Lung (tissue), 12 donors: ENCODE measurements around the gene KIF18B. TPM values are rescaled to one million over a fixed set of nuclear protein-coding genes. Genes with fewer than 3 reads are reported as not detected.

Experiments used
- ATAC-seq: fragments of 200-7000 bp; cut with Tn5 transposase; one replicate; pipeline ENCODE4 v1.9.1; 2020; ENCODE audit warnings: moderate number of reproducible peaks; ENCODE audit not compliant: insufficient read depth, low FRiP score
- DNase-seq, 3 donors: peaks; one replicate each; pipeline ENCODE4 v3.0.0-alpha.2; 2013 to 2017
- H3K27ac ChIP-seq, 2 donors: one replicate each; pipeline ENCODE4 v1.5.1; 2013; ENCODE audit warnings: mild to moderate bottlenecking in 2 of 2, moderate library complexity in 2 of 2, control low read depth in 1 of 2, inconsistent platforms in 1 of 2, low read depth in 1 of 2, low read length in 1 of 2
- H3K27me3 ChIP-seq, 3 donors: one replicate each; pipeline ENCODE4 v1.5.1; 2013; ENCODE audit warnings: low read length in 2 of 3; ENCODE audit not compliant: control insufficient read depth in 3 of 3, insufficient read depth in 3 of 3
- H3K36me3 ChIP-seq, 4 donors: one replicate each; pipeline ENCODE4 v1.5.1; 2013; ENCODE audit warnings: low read length in 4 of 4, mild to moderate bottlenecking in 1 of 4, moderate library complexity in 1 of 4; ENCODE audit not compliant: control insufficient read depth in 4 of 4, insufficient read depth in 4 of 4
- H3K4me1 ChIP-seq, 5 donors: one replicate each; pipeline ENCODE4 v1.5.1; 2013; ENCODE audit warnings: low read length in 5 of 5, mild to moderate bottlenecking in 2 of 5, moderate library complexity in 1 of 5; ENCODE audit not compliant: control insufficient read depth in 5 of 5, insufficient read depth in 5 of 5
- H3K4me3 ChIP-seq: one replicate; pipeline ENCODE4 v1.5.1; 2013; ENCODE audit warnings: mild to moderate bottlenecking, control low read depth, moderate library complexity
- H3K9ac ChIP-seq, 2 donors: one replicate each; pipeline ENCODE4 v1.5.1; 2013; ENCODE audit warnings: low read length in 2 of 2, control low read depth in 1 of 2; ENCODE audit not compliant: insufficient read depth in 1 of 2
- H3K9me3 ChIP-seq, 4 donors: one replicate each; pipeline ENCODE4 v1.5.1; 2013; ENCODE audit warnings: low read length in 3 of 4, mild to moderate bottlenecking in 1 of 4, moderate library complexity in 1 of 4; ENCODE audit not compliant: control insufficient read depth in 4 of 4, insufficient read depth in 3 of 4
- WGBS, 2 donors: extraction: QIAGEN DNeasy Blood & Tissue Kit; methylation state at CpG; one replicate each; pipeline ENCODE4 v1.1.7; 2013; 5-methylcytosine and 5-hydroxymethylcytosine counted together
- polyA plus RNA-seq, 2 donors: library from polyadenylated mRNA; stranded (reverse); fragments of 200-250 nt; gene quantifications; one replicate each; pipeline ENCODE4 v1.2.1, GENCODE V29; 2013
- total RNA-seq, 2 donors: library from RNA; depleted of rRNA in 1 of 2; stranded (reverse); fragments of >200 nt in 1 of 2; gene quantifications; one replicate each; pipeline ENCODE4 v1.2.1, GENCODE V29; 2014 to 2021
- TF ChIP-seq, protein P1 (sequence below): IDR thresholded peaks from 2 replicates; pipeline ENCODE4 v1.5.1; 2012; ENCODE audit warnings: mild to moderate bottlenecking; ENCODE audit errors: control extremely low read depth, extremely low read depth
- donor health status: control.
- donor health status: control.
- donor health status: Bipolar disorder and iron deficiency.
- donor health status: healthy.
- donor health status: DM: yes; HTN: yes; CAD: no.

The KIF18B gene
- total and polyA plus RNA-seq, 4 donors = 0.70 to 1.4 (median 0.83) TPM

DNA sequence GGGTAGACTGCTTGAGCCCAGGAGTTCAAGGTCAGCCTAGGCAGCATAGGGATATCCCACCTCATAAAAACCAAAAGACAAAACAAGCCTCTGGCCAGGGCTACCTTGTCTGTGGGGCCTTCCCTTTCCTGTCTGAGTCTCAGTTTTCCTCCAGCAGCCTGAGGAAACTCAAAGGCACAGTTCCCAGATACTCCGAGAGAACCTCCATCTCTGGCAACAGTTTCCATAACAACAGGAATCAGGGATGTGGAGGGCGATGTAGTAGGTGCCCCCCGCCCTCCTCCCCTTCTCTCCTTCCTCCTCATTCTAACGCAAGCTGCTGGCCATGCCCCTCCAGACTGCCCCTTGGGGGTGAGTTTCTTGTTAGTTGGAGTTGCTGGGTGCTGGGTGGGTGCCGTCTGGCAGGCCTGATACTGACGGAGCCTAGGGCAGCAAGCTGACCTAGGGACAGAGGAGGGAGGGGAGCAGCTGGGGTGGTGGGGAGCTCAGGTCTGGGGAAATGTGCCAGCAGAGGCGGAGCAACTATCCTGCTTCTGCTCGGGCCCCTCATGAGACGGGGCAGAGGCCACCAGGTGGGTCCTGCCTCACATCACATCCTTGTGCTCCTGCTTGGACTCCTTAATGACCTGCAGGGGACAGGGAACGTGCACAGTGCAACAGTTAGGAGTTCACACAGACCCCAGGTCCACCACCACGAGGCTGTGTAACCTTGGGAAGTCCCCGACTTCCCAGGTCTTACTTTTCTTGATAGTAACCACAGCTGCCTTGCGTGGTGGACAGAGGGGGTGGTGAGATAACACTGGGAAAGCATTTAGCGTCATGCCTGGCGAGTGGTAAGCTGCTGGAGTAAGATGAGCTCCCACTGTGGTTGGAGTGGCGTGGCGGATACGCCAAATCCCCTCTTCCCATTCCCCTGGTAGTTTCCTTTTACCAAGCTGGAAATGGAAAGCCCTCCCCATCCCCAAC, 40.5 kb downstream of the KIF18B start:
- peaks cover 0 to 12% (median 9%) of the 10 kb centered on the region in 3 donors for H3K27me3 ChIP-seq
- ATAC-seq (no peak), DNase-seq (no peak)
- H3K4me3 ChIP-seq = no peak overlapping the region
- no peak overlapping the region for H3K27ac ChIP-seq
- H3K9ac ChIP-seq = no peak overlapping the region
- 64 to 75% methylated on average over 18 of the region's 18 CpGs for WGBS, 2 donors
- TF ChIP-seq, protein P1, sequence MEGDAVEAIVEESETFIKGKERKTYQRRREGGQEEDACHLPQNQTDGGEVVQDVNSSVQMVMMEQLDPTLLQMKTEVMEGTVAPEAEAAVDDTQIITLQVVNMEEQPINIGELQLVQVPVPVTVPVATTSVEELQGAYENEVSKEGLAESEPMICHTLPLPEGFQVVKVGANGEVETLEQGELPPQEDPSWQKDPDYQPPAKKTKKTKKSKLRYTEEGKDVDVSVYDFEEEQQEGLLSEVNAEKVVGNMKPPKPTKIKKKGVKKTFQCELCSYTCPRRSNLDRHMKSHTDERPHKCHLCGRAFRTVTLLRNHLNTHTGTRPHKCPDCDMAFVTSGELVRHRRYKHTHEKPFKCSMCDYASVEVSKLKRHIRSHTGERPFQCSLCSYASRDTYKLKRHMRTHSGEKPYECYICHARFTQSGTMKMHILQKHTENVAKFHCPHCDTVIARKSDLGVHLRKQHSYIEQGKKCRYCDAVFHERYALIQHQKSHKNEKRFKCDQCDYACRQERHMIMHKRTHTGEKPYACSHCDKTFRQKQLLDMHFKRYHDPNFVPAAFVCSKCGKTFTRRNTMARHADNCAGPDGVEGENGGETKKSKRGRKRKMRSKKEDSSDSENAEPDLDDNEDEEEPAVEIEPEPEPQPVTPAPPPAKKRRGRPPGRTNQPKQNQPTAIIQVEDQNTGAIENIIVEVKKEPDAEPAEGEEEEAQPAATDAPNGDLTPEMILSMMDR = no peak
- no peaks in the 10 kb centered on the region for H3K36me3 ChIP-seq
- peaks cover 0 to 9% (median 0%) of the 10 kb centered on the region in 5 donors for H3K4me1 ChIP-seq
- peaks cover 0 to 2% (median 0%) of the 10 kb centered on the region in 4 donors for H3K9me3 ChIP-seq

DNA sequence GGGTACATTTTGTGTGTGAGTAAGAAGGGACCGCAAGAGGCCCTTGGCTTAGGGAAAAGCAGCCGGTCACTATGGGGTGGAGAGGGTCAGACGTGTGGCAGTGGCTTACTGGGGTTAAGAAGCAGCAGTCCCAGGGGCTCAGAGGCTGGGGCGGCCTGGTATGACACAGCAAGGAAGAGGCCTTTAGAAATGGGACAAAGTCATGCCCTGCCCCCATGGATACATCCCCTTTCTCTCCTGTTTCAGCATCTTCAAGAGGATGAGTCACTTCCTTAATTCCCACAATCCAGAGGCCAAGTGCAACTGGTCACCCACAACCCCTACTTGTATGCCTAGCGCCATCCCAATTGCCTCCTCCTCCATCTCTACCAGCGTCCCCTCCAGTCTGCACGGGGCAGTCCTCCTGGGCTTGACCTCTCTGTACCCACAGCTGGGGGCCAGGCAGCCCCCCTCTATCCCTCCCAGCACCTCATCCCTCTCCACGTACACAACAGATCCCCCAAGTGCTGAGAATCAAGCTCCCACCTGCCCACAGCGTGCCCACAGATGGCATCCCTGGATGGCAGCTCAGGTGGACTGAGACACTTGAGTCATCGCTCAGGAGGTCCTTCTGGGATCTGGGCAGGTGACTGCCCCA, 41.4 kb downstream of the KIF18B start:
- Histone ChIP-seq H3K4me3 (no peak overlapping the region), H3K4me1 (peaks cover 0 to 2% (median 0%) of the 10 kb centered on the region in 5 donors), H3K27me3 (peaks cover 0 to 6% (median 6%) of the 10 kb centered on the region in 3 donors), H3K9me3 (no peaks in the 10 kb centered on the region), H3K27ac (no peak overlapping the region), H3K9ac (no peak overlapping the region), H3K36me3 (no peaks in the 10 kb centered on the region)
- ATAC-seq = peak; percentile 71
- TF ChIP-seq, protein P1 = no peak
- no peak for DNase-seq
- 67 to 72% methylated on average over 10 of the region's 10 CpGs for WGBS, 2 donors

DNA sequence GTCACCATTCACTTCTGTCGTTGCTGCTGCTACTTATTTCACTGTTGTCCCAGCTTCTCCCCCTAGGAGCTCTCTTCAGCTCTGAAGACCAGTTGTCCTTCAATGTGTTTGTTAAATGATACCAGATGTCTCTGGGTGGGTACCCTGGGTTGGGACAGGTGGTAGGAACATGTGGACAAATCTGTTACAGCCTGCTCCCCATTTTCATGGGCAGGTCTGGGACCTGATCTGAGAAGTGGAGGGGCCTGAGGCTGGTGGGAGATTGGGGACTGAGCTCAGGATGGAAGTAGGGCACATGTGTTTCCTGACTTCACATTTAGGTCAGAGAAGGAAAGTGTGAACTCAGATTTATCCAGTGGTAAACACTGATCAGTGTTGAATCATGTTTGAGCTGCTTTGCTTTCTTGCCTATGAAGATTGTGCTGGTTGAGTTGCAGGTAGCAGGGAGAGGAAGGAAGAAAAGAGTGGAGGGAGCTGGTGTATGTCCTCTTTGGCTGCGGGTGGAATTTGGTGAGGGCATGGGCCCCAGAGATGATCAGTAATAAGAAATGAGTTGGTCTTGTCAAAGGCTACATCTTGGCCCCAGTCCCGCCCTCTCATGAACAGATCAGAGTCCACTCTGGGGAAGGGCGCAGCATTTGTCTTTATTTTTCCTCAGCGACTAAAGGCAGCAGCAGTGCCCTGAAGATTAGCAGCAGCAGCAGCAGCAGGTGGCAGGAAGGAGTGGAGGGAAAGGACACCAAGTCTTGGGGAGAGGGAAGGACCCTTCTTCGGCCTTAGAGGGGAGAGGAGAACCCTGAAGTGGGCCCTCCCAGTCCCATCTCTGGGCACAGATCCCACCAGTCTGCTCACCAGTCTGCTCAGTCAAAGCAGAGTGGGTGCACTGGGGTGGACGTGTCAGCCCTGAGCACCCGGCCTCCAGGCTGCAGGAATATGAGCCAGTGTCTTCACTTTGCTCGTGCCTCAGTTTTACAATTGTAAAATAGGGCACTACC, 42.3 kb downstream of the KIF18B start:
- DNase-seq (no peak), ATAC-seq (no peak)
- Histone ChIP-seq H3K9ac (no peak overlapping the region), H3K9me3 (no peaks in the 10 kb centered on the region), H3K27me3 (peaks cover 0 to 3% (median 1%) of the 10 kb centered on the region in 3 donors), H3K4me3 (no peak overlapping the region), H3K27ac (no peak overlapping the region), H3K36me3 (no peaks in the 10 kb centered on the region), H3K4me1 (peaks cover 0 to 4% (median 0%) of the 10 kb centered on the region in 5 donors)
- 85 to 86% methylated on average over 9 of the region's 9 CpGs for WGBS, 2 donors
- TF ChIP-seq, protein P1 = no peak
